ENCODE measurements around the gene TMEM240.
"Not testable (repeated sequence)": the region's sequence is repeated elsewhere in the genome, so short reads cannot be mapped to it uniquely, and the experiment has no call there.

TMEM240 gene

GRCh38 chr1:1556961-1557360 is 16.5 kb upstream of the TMEM240 start:
- not testable (repeated sequence) for DNase-seq

- DNase-seq = no peak
Measured at GRCh38 chr1:1556505-1556904, 16.1 kb upstream of the TMEM240 start.

- DNase-seq = no peak
Measured at GRCh38 chr1:1554926-1555915, 14.8 kb upstream of the TMEM240 start.

GRCh38 chr1:1554550-1554925 is 14.1 kb upstream of the TMEM240 start:
- DNase-seq = no peak

GRCh38 chr1:1553821-1554494 is 13.5 kb upstream of the TMEM240 start:
- DNase-seq = no peak

- DNase-seq = no peak
Measured at GRCh38 chr1:1552263-1552639, 11.8 kb upstream of the TMEM240 start.

- DNase-seq = no peak
Measured at GRCh38 chr1:1551524-1552262, 11.3 kb upstream of the TMEM240 start.

GRCh38 chr1:1550591-1551432 is 10.4 kb upstream of the TMEM240 start:
- no peak for DNase-seq

- DNase-seq = no peak
Measured at GRCh38 chr1:1550087-1550486, 9.7 kb upstream of the TMEM240 start.

GRCh38 chr1:1548591-1548990 is 8.2 kb upstream of the TMEM240 start:
- DNase-seq = no peak

GRCh38 chr1:1547476-1547875 is 7.1 kb upstream of the TMEM240 start:
- DNase-seq = no peak

GRCh38 chr1:1547011-1547410 is 6.6 kb upstream of the TMEM240 start:
- DNase-seq = no peak

- DNase-seq = no peak
Measured at GRCh38 chr1:1545946-1546737, 5.7 kb upstream of the TMEM240 start.

- DNase-seq = no peak
Measured at GRCh38 chr1:1544544-1544943, 4.1 kb upstream of the TMEM240 start.

GRCh38 chr1:1543706-1544099 is 3.3 kb upstream of the TMEM240 start:
- DNase-seq = no peak

- no peak for DNase-seq
Measured at GRCh38 chr1:1542766-1543705, 2.6 kb upstream of the TMEM240 start.

- no peak for DNase-seq
Measured at GRCh38 chr1:1541956-1542765, 1.7 kb upstream of the TMEM240 start.

- DNase-seq = no peak
Measured at GRCh38 chr1:1540818-1541628, 599 bp upstream of the TMEM240 start.

All from GOT3 (cell line).